Measurements from ENCODE around the gene NUP205.

GRCh38 chr7:135508883-135509588, 48.7 kb upstream of the NUP205 start:
- no peak for TF ChIP-seq ATF3 (IDR thresholded peaks at IDR 0.05)
- no peak for TF ChIP-seq CTCF (IDR thresholded peaks at IDR 0.05 in 2 of 3, conservative IDR thresholded peaks at IDR 0.05 in 1 of 3; ENCODE audit: borderline replicate concordance in 1 of 3, insufficient read depth in 1 of 3, low read depth in 2 of 3, low read length in 2 of 3)
- TF ChIP-seq TCF7L2 (IDR thresholded peaks at IDR 0.05; ENCODE audit: borderline replicate concordance, extremely low read depth, insufficient read depth, insufficient read length): no peak
- no peak for TF ChIP-seq POLR2AphosphoS5 (IDR thresholded peaks at IDR 0.05; ENCODE audit: low read depth, low read length)
